GM18951 (cell line): Measurements from ENCODE around the gene ARNT2.

ENCODE experiments used
- POLR2A ChIP-seq: IDR thresholded peaks from 4 replicates; pipeline ENCODE4 v1.6.1; 2011; ENCODE audit warnings: mild to moderate bottlenecking; ENCODE audit not compliant: insufficient read length, insufficient read depth; ENCODE audit errors: extremely low read depth
- in situ Hi-C: fragments of 300-500 bp; cut with MboI; formaldehyde crosslinking; loops from one replicate; pipeline ENCODE4 v1.12.0; 2022; ENCODE audit warnings: low sequenced_read_pairs, mixed read lengths, inconsistent platforms; ENCODE audit not compliant: unreplicated experiment

Gene ARNT2

DNA sequence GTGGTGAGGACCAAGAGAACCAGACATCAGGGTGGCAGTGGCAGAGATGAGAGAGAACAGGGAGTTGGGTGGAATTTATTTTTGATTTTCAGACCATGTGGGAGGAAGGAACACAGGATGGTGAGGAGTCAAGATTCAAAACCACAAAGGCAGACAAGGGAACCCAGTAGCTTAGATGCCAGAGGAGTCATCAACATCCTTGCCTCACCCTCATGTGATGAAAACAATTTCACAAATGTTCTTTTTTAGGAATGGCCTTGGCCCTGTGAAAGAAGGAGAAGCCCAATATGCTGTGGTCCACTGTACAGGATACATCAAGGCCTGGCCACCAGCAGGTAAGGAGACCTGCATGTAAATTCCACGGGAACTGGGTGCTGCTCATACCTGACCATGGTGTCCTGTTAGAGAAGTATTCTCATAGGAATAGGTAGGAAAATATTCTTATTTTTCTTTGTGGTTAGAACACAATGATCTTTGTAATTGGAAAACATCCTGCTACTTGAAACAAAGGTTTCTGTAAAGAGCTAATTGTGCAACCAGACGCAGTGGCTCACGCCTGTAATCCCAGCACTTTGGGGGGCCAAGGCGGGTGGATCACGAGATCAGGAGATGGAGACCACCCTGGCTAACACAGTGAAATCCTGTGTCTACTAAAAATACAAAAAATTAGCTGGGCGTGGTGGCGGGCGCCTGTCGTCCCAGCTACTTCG is 110.0 kb downstream of the ARNT2 start:
- in situ Hi-C loops: no loop called here
- no peak for TF ChIP-seq POLR2A

DNA sequence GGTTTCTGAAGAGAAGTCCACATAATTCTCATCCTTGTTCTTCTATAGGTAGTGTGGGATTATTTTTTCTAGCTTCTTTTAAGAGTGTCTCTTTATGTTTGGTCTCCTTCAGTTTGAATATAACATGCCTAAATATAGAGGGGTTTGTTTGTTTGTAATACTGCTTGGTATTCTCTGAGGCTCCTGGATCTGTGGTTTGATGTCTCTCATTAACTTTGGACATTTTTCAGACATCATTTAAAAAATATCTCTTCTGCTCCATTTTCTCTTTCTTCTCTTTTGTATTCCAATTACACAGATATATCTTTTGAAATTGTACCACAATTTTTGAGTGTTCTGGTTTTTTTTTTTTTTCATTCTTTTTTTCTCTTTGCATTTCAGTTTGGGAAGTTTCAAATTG is 113.1 kb downstream of the ARNT2 start:
- TF ChIP-seq POLR2A: no peak
- in situ Hi-C loops: no loop called here

- no peak for TF ChIP-seq POLR2A
- in situ Hi-C loops: no loop called here
These were observed 114.3 kb downstream of the ARNT2 start for GRCh38 chr15:80518522-80518921.

GRCh38 chr15:80523746-80524145 is 119.6 kb downstream of the ARNT2 start:
- in situ Hi-C loops: no loop called here
- TF ChIP-seq POLR2A: no peak

- no peak for TF ChIP-seq POLR2A
- in situ Hi-C loops: no loop called here
These were observed 121.7 kb downstream of the ARNT2 start for GRCh38 chr15:80525853-80526252.

- in situ Hi-C loops: no loop called here
- TF ChIP-seq POLR2A: no peak
These were observed 122.6 kb downstream of the ARNT2 start for GRCh38 chr15:80526556-80527340.

DNA sequence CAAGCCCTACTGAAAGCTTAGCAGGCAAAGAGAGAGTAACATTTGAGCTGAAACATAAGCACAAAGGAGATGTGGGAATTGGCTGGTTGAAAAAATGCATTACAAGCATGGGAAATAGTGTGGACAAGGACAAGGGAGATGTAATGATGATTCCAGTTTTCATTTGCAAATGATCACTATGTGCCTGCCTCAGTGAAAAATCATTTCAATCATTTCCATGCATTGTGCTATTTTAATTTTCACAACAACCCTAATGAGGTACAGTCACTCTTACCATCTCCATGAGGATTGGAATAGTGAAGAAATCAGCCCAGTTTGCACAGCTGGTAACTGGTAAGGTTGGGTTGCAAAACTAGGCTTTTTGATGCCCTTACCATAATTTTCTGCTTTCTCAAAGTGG is 123.2 kb downstream of the ARNT2 start:
- no peak for TF ChIP-seq POLR2A
- in situ Hi-C loops: no loop called here

DNA sequence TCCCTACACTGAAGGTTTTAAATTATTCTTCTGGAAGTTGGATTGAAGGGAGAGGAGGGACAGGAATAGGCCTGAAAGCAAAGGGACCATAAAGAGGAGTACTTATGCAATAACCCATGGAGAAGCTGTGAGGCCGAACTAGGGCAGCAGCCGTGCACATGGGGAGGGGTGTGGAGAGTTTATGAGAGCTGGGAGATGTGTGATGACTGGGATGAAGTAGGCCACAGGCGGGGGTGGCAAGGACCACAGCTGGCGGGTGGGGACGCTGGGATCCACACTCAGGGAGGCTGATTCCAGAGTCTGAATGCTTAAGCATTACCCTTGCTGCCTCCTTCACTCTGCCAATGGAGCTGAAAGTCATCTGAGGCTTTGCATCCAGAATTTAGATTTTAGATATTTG is 123.8 kb downstream of the ARNT2 start:
- in situ Hi-C loops: no loop called here
- no peak for TF ChIP-seq POLR2A

DNA sequence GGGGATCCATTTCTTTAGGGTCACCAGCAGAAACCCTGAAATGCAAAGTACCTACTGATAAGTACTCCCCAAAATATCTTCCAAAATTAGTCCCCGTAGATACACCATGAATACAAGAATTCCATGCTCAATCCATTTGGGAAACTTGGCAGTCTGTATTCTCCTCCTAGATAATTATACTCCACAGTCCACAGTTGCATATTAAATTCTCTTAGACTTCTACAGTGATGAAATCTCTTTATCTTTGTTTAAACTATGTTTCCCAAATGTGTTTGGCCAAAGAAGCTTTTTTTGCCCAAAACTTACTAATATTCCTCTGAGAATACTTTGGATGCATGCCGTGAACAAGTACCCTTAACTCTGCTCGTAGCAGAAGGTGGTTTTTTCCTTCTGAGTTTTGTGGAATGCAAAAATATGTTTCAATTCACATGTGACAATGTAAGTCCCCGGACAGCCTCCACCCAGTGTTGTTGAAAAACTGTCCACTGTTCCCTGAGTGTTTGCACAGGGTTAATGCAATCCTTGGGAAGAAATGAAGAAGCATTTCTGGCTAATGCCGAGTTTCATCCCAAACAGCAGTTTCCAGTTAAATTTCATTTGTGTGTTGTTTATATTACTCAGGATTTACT is 126.7 kb downstream of the ARNT2 start:
- in situ Hi-C loops: no loop called here
- no peak for TF ChIP-seq POLR2A

GRCh38 chr15:80531388-80531787 is 127.2 kb downstream of the ARNT2 start:
- TF ChIP-seq POLR2A: no peak
- in situ Hi-C loops: no loop called here

DNA sequence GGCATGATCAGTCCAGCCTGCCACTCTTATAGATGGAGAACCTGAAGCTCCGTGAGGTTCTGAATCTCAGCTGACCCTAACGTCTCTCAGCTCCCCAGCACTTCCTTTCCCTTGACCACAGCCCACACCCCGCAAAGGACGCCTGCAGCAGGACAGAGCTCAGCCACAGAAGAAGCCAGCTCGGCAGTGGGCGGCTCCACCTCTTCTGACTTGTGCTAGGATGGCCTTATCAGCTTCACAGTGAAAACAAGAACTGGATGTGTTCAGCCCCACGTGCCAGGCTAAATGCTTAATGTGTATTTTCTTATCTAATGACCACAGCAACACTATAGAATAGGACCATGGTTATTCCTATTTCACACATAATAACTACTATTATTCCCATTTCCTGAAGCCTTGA is 127.6 kb downstream of the ARNT2 start:
- in situ Hi-C loops: no loop called here

GRCh38 chr15:80533790-80534333 is 129.7 kb downstream of the ARNT2 start:
- in situ Hi-C loops: no loop called here
- no peak for TF ChIP-seq POLR2A

More for the DNA sequence above, 127.6 kb downstream of the ARNT2 start:
- TF ChIP-seq POLR2A: no peak

GRCh38 chr15:80536231-80536630 is 132.0 kb downstream of the ARNT2 start:
- no peak for TF ChIP-seq POLR2A
- in situ Hi-C loops: no loop called here
